Activated CD4-positive, alpha-beta T cell treated with anti-CD3 and anti-CD28 coated beads, Interleukin-10, Interleukin-2, amounts not matched to agents 100 ng/mL and 50 ng/mL, durations not matched to agents 16 hours and 8 hours (primary cell): Measurements from ENCODE around the gene RPGR.
A peak's percentile ranks its signal among the peaks of the same experiment; 100 is the strongest.

Source experiments
- DNase-seq: peaks from one replicate; pipeline ENCODE4 v3.0.0-alpha.2; 2020

RPGR gene, protein sequence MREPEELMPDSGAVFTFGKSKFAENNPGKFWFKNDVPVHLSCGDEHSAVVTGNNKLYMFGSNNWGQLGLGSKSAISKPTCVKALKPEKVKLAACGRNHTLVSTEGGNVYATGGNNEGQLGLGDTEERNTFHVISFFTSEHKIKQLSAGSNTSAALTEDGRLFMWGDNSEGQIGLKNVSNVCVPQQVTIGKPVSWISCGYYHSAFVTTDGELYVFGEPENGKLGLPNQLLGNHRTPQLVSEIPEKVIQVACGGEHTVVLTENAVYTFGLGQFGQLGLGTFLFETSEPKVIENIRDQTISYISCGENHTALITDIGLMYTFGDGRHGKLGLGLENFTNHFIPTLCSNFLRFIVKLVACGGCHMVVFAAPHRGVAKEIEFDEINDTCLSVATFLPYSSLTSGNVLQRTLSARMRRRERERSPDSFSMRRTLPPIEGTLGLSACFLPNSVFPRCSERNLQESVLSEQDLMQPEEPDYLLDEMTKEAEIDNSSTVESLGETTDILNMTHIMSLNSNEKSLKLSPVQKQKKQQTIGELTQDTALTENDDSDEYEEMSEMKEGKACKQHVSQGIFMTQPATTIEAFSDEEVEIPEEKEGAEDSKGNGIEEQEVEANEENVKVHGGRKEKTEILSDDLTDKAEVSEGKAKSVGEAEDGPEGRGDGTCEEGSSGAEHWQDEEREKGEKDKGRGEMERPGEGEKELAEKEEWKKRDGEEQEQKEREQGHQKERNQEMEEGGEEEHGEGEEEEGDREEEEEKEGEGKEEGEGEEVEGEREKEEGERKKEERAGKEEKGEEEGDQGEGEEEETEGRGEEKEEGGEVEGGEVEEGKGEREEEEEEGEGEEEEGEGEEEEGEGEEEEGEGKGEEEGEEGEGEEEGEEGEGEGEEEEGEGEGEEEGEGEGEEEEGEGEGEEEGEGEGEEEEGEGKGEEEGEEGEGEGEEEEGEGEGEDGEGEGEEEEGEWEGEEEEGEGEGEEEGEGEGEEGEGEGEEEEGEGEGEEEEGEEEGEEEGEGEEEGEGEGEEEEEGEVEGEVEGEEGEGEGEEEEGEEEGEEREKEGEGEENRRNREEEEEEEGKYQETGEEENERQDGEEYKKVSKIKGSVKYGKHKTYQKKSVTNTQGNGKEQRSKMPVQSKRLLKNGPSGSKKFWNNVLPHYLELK

DNA sequence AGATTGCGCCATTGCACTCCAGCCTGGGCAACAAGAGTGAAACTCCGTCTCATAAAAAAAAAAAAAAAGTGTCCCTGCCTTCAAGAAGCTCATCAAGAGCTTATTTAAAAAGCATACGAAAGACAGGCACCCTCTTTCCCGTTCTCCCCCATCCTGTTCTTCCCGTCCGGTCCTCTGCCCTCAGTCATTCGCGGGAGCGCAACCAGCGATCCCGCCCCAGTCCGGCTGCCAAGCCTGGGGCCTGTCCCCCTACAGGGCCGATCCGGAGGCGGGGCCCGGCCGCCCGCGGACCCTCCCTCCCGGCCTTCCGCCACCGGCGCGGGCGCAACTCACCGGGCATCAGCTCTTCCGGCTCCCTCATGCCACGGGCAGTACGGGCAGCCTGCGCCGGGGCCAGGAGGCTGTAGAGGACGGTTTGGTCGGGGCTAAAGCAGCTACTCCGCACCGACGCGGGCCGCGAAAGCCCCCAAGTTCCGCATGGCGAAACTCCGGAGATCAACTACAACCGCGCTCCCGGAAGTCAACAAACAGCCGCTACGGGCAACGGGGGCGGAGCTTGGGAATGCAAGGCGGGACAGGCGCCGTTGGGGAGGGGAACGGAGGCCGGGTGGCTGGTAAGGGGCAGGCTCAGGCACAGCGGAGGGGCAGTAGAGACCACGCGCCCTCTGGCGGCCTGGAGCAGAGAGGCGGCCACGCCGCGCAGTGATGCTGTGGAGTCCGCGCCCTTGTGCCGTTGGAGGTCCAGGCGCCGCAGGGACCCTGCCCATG lies at the start of gene RPGR:
Gene RPGR (minus strand): TSS at position 503 of the 768 bp plus-strand sequence. CDS start 142 bp downstream, at position 361.
- peak; percentile 92 for DNase-seq

DNA sequence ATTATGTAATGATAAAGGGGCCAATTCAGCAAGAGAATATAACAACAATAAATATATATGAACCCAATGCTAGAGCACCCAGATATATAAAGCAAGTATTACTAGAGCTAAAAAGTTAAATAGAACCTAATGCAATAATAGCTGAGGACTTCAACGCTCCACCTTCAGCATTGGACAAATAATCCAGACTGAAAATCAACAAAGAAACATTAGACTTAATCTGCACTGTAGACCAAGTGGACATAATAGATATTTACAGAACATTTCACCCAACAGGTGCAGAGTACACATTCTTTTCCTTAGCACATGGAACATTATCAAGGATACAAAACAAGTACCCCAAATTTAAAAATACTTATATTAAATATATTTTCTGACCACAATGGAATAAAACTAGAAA lies 49.4 kb upstream of the RPGR start:
- no peak for DNase-seq

DNA sequence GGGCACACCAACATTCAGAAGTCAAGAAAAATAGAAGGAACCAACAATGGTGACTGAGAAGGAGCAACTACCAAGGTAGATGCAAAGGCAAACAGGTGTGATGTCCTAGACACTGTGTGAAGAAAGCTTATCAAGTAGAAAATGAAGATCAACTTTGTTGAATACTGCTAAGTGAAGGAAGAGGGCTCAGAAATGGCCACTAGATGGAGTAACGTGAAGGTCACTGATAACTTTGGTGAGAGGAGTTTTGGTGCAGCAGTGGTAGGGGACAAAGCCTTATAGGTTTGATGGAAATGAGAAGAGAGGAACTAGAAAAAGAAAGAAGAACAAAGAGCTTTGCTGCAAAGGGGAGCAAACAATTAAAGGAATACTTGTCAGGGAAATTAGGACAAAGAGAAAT lies 48.6 kb upstream of the RPGR start:
- peak; percentile 4 for DNase-seq

DNA sequence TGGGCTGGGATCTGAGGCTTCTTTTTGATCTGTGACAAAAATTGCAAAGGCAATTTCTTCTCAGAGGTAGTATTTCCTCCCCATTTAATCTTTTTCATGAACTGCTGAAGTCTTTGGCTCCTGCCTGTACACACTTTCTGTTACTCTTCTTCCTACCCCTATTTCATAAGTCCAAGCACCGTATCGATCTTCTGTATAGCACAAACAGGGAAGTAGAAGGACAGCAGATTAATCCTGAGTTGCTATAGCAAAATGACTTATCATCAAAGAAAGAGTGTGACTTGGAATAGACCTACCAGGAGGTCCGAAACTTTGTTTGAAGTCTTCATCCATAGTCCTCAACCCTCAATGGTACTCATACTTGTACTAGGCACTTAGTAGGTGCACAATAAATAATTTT lies 47.1 kb upstream of the RPGR start:
- no peak for DNase-seq

DNA sequence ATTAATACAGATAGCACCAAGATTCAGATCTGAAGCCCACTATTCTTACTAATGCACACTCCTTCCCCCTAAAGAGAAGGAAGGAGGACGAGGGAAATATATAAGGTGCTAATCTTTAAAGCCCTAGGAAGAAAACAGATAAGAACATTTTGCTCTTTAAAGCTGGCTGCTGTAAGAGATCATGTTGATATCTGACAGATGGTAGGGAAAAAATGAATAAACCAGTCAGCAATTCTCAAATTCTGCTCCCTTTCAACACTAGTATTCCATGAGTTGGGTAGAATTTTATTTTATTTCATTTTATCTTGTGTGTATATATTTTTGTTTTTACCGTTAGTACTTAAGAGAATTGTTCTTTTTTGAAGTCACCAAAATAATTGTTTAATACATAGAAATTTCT lies 44.3 kb upstream of the RPGR start:
- no peak for DNase-seq

DNA sequence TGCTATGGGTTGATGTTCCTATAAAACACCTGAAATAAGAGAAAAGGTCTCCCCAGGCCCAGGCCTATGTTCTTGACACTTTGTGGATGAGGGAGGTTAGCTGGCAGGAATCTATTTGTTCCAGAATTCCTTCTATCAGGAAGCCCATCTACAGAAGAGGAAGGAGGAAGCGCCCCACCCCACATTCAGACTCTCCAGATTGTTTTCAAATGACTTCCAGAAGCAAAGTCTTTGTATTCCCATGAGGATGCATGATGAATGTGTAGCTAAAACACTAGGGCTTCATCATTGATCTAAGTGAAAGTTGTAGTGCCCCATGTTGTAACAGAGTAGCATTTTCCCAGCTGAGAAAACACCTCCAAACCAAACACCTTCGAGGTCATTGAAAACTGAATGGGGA lies 41.5 kb upstream of the RPGR start:
- DNase-seq: no peak

DNA sequence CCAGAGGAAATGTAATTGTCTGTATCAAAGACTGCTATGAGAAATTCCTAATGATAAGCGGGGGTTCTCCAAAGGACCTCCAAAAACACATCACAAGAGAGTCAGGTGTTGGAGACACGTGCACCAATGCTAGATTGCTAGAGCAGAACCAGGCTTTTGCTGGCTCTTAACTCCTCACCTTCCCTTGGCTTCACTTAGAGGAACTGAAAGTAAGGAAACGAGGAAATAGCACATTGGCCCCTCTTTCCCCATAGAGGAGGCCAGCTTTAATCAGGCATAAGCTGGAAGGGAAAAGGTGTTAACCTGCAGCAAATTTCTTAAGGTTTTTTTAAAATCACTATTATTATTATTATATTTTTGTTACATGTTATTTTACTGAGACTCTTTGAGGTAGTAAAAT lies 38.6 kb upstream of the RPGR start:
- no peak for DNase-seq

DNA sequence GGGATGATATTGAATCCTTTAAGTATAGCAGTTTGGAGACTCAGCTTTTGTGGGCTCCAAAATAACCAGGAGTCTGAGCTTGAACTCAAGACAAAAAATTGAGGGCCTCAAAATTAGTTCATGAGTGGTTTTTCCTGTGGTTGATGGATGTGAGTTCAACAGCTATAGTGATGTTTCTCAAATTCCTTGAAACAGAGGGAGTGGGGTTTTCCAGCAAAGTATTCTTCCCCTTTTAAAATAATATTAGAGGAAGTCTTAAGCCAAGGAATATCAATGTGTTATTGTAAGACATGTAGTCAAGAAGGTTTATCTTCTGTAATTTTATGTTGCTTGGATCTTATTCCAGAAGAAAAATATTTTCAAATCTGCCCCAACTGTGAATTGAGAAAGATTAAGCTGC lies 35.7 kb upstream of the RPGR start:
- no peak for DNase-seq

DNA sequence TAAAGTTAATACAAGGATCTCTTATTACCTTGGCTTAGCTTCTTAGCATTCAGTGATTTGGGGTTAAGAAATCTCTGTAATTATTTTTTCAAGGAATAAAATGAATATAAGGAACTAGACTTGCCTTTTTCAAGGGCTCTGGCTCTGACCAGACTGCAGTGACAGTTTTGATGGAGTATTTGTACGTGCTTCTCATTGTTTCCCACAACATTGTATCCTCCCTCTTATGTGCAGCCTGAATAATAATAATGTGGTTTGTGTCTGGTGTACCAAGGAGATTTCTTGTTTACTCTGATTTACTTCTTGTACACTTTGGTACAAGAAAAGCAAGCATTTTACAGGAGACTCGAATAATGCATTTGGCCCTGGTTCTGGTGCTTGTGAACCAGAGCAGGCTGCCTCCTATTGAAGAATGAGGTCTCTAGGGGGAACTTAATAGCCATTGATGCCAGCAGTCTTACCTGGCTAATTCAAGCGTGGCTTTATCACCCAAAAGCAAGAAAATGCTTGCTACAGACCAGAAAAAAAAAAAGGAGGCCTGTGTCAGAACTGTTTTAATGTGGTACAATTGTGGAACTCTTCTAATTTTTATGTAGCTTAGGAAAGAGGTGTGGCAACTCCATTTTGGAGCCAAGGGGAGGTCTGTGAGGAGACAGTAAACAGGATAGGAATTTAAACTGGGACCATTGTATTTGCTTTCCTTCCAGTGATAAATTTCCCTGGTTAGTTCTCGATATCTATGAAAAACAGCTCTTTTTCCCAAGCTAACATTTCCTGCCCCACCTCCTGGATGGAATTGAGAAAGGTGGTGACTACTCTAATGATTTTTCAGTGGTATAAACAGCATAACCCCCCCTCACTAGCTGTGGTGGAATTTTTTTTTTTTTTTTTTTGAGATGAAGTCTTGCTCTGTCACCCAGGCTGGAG lies 30.7 kb upstream of the RPGR start:
- no peak for DNase-seq

DNA sequence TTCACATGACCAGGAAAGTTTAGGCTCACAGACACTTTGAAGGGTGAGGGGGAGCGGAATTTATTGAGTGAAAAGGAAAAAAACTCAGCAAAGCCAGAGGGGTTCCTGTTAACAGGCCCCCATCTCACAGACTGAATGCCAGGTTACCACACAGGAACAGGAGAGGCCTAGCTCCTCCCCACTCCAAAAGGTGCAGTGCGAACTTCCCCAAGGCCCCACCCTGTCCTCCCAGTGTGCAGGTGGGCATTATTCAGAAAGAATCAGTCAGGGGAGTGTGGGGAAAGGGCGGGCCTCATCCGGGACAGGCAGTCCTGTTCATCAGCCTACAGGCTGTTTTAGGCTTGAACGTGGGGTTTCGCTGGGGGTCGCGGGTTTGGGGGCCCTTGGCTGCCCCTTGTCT lies 29.1 kb upstream of the RPGR start:
- no peak for DNase-seq

DNA sequence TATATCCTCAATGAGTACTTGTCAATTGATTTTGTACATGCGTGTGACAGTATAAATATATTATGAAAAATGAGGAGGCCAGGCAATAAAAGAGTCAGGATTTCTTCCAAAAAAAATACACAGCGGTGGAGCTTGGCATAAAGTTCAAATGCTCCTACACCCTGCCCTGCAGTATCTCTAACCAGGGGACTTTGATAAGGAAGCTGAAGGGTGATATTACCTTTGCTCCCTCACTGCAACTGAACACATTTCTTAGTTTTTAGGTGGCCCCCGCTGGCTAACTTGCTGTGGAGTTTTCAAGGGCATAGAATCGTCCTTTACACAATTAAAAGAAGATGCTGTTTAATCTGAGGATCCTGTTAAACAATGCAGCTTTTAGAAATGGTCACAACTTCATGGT lies 25.1 kb upstream of the RPGR start, which contains the start of gene OTC:
Gene OTC (plus strand): TSS at position 243 of the 400 bp plus-strand sequence. CDS start 93 bp downstream, at position 336.
- DNase-seq: no peak

DNA sequence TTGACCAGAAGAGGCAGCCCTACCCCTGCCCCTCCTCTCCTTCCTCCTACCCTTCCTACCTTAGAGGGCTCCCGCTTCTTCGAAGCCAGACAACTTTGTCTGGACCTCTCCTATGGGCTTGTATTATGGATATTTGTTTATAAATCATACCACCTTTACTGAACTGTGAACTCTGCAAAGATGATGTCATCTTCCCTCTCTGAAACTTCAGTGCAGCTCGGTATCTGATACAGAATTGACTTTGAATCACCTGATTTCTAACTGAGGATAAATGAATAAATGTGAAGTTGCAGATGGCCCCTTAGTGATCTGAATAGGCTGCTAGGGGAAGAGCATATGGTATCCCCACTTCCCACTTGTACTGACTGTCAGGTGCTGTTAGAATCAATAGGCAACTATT lies 24.0 kb upstream of the RPGR start:
- DNase-seq: no peak

DNA sequence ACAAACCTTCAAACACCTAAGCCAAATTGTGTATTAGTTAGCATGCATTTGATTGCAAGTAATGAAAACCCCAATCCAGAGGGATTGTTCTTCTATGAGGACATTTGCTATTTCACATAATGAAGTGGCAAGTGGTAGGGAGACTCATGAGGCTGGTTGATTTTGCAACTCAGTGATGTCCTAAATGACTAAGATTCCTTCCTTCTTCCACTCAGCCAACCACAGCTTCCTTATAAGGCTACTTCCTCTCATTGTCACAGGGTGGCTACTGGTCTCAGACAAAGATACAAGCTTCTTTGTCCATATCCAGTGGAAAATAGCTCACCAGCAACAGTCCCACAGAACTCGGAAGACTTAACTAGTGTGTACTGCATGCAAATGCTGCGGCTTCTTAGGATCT lies 19.8 kb upstream of the RPGR start:
- DNase-seq: peak; percentile 61

DNA sequence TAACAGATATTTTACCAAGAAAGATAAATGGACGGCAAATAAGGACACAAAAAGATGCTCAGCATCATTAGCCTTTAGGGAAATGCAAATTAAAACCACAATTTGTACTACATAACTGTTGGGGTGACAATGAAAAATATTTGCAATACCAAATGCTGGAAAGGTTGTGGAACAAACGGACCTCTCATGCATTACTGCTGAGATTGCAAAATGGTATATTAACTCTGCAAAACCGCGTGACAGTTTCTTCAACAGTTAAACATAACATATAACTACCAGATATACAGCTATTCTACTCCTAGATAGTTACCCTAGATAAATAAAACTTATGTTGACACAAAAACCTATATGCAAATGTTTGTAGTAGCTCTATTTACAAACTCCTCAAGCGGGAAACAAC lies 18.8 kb upstream of the RPGR start:
- no peak for DNase-seq

DNA sequence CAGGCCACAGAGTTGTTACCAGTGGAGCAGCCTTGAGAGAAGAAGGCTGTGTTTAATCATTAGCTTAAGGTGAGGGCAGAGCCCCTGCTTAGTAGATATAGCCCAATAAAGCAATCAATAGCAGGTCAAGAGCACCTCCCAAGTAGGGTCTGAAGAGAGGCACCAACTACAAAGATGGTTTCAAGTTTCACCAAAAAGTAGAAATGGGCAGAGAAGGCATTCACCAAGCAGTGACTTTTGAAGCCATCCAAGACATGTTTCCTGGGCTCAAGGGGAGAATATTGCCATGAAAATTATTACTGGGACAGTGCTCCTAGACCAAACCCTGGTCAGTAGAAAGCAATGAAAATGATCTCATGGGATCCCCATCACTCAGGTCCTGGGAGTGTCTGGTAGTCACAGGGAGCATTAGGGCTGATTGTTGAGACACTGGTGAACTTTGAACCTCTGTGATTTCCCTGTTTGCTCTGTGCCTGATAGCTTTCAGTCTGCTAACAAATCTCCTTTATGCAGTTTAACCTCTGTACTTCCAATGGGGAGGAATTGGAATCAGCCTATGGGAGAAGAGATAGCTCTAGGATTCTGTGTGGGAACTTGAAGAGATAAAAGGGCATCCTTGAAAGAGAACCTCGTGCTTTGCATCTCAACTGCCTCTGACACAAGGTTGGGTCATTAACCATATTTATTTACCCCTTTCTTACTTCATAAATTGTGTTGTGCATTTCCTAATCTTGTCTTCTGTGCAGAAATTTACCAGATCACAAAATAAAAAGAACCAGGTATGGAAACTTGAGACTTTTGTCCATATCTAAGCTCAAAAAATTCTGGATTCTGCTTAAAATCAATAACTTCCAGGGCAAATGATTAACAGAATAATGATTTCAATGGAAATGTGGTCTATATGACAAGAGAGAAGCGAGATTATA lies 15.8 kb upstream of the RPGR start:
- DNase-seq: no peak

DNA sequence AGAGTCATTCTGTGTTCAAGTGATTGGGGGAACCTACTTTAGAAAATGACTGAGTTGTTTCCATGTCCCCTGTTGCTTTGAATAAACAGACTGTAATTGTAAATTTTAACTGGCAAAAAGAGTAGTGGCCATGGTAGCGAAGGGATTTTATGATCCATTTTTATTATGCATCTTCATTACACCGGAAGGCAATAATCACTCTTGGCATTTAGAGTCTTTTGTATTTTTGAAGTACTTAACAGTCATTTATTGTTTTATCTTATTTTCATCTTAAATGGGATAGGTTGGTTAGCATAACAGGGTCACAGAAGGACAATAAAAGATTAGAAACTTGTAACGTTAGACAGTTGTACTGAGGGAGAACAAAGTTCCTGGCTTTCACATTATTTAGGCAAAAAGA lies 14.1 kb upstream of the RPGR start:
- DNase-seq: no peak

DNA sequence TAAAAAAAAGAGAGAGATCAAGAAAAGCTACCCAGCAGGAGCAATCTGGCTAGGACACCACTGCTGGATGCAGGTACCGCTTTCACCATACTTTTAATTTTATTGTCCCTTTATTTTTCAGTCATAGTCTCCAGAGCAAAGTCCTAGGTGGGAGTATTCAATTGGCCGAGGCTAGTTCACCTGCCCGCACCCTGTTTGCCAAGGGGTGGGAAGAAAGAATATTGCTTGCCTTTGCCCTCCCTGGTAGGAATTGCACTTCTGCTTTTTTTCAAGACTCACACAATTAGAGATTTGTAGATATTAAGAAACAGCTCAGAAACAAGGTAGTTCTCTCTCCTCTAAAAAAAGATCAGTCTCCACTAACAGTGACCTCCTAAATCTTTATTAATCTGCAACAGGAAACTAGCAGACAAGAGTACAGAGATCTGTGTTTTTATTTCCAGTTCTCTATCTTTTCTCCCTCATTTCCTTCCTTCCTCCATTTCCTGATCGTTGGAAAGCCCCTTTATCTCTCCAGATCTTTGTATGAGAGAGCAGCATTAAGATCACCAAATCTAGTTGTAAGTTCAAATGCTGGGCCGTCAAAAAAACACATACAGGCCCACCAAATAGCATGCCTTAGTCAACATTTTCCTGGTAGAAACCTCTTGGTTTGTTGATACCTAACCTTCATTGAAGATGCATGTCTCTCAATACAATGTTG lies 9.4 kb upstream of the RPGR start:
- no peak for DNase-seq

DNA sequence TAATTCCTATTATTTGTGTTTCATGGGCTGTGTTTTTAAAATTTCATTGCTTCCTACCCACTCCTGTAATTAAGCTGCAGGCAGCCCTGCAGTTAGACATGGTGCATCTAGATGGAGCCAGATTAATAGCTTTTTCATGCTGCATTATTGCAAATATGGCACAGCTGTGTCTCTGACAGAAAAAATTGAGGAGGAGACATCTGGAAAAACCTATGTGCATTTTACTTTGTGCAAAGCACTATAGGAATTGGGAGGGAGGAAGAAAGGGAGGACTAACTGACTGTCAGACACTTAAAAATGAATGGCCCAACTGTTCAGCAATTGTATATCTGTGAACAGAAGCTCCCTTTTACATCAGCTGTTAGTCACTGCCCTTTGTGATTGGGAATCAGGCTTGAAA lies 8.1 kb upstream of the RPGR start:
- no peak for DNase-seq

DNA sequence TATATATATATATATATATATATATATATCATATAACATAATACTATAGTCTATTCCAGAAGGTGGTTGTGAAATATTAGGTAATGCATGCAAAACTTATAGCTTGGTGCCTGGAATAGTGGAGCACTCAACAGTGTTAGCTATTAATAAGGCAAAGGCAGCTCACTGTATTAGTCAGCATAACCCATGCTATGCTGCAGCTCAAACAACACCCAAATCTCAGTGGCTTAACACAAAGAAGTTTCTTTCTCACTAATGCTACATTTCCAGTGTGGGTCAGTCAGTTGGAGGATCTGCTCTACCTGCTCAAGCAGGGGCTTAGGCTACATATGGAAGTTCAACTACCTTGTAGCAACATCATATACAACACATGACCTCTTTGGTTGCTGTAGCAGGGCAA lies 5.2 kb upstream of the RPGR start:
- peak; percentile 11 for DNase-seq

DNA sequence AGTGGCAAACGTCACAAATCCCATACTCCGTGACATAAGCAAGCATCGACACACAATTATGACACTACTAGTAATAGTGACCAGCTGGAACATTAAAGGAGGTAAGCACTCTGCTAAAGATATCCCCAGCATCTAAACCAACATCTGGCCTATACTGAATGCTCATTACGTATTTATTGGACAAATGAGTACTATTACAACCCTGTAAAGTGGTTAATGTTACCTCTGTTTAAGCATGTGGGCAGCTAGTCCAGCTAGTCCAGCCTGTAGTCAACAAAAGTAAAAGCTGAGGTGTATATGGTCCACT lies 419 bp upstream of the RPGR start:
- no peak for DNase-seq
